DOHH2 (cell line): ENCODE measurements around the gene IFI27.

Experiments used
- CTCF ChIP-seq: fragments of 200-600 bp; sonication (generic); IDR thresholded peaks from one replicate; pipeline ENCODE4 v1.5.1; 2014; ENCODE audit warnings: antibody characterized with exemption, mild to moderate bottlenecking, low read depth, low read length; ENCODE audit not compliant: poor library complexity, severe bottlenecking
- EZH2phosphoT487 ChIP-seq: fragments of 200-600 bp; sonication (generic); IDR thresholded peaks from 2 replicates; pipeline ENCODE4 v1.6.1; 2017; ENCODE audit warnings: borderline replicate concordance, mild to moderate bottlenecking, antibody characterized with exemption, low read length, moderate library complexity, mixed read lengths

GRCh38 chr14:94077111-94077821, 33.3 kb upstream of the IFI27 start:
- TF ChIP-seq CTCF = no peak
- no peak for TF ChIP-seq EZH2phosphoT487
